Smooth muscle cell (in vitro differentiated cells): ENCODE data around the gene CACNA1C. TPM values are rescaled to one million over a fixed set of nuclear protein-coding genes. Genes with fewer than 3 reads are reported as not detected.

Source experiments
- DNase-seq: peaks from one replicate; lab custom pipeline; 2025; ENCODE audit not compliant: unreplicated experiment; lab: John Stamatoyannopoulos, UW
- H2AFZ ChIP-seq: fragments of 200-600 bp; sonication (generic); 2 replicates; pipeline ENCODE4 v1.6.0; 2016; ENCODE audit warnings: antibody characterized with exemption, low read depth, mild to moderate bottlenecking
- H3F3A ChIP-seq: fragments of 200-600 bp; sonication (generic); 2 replicates; pipeline ENCODE4 v1.6.0; 2017; ENCODE audit warnings: antibody characterized with exemption, low read depth
- H3K27ac ChIP-seq: fragments of 200-600 bp; sonication (generic); 2 replicates; pipeline ENCODE4 v1.5.1; 2016; ENCODE audit warnings: low read depth, mild to moderate bottlenecking
- H3K27me3 ChIP-seq: fragments of 200-600 bp; sonication (generic); 2 replicates; pipeline ENCODE4 v1.6.1; 2016; ENCODE audit warnings: low read depth, mild to moderate bottlenecking
- H3K36me3 ChIP-seq: fragments of 200-600 bp; sonication (generic); 2 replicates; pipeline ENCODE4 v1.5.1; 2016; ENCODE audit warnings: low read depth
- H3K4me1 ChIP-seq: fragments of 200-600 bp; sonication (generic); 2 replicates; pipeline ENCODE4 v1.5.1; 2016; ENCODE audit warnings: low read depth
- H3K4me2 ChIP-seq: fragments of 200-600 bp; sonication (generic); 2 replicates; pipeline ENCODE4 v1.6.0; 2016; ENCODE audit warnings: mild to moderate bottlenecking
- H3K4me3 ChIP-seq: fragments of 200-600 bp; sonication (generic); 2 replicates; pipeline ENCODE4 v1.5.1; 2016; ENCODE audit warnings: mild to moderate bottlenecking
- H3K79me2 ChIP-seq: fragments of 200-600 bp; sonication (generic); 2 replicates; pipeline ENCODE4 v1.6.0; 2016; ENCODE audit warnings: low read depth, mild to moderate bottlenecking
- H3K9ac ChIP-seq: fragments of 200-600 bp; sonication (generic); 2 replicates; pipeline ENCODE4 v1.6.0; 2016; ENCODE audit warnings: low read depth
- H3K9me3 ChIP-seq: fragments of 200-600 bp; sonication (generic); replicated peaks from 2 replicates; pipeline ENCODE4 v1.5.1; 2016; ENCODE audit warnings: low read depth
- H4K20me1 ChIP-seq: fragments of 200-600 bp; sonication (generic); 2 replicates; pipeline ENCODE4 v1.6.0; 2016; ENCODE audit warnings: low read depth
- WGBS: methylation state at CpG from one replicate; pipeline ENCODE4 v1.1.7; 2016; ENCODE audit warnings: low lambda C conversion rate; 5-methylcytosine and 5-hydroxymethylcytosine counted together
- polyA plus RNA-seq: library from polyadenylated mRNA; unstranded; fragments of >200 nt; fragmentation: Nextera tagmentation; extraction: Ambion mirVana; gene quantifications from 2 replicates; pipeline ENCODE4 v1.2.1, GENCODE V29; 2016
- total RNA-seq: library from RNA; depleted of rRNA; stranded (reverse); fragments of >200 nt; gene quantifications from 2 replicates; pipeline ENCODE4 v1.2.3, GENCODE V29; 2014
- TF ChIP-seq, protein P1 (sequence below): fragments of 200-600 bp; sonication (generic); IDR thresholded peaks from 2 replicates; pipeline ENCODE4 v1.5.1; 2017; ENCODE audit warnings: borderline replicate concordance, mild to moderate bottlenecking, antibody characterized with exemption; ENCODE audit not compliant: insufficient read depth, poor library complexity, severe bottlenecking

CACNA1C gene
- total and polyA plus RNA-seq, 2 experiments from 2014 or later: 1.6 to 4.5 TPM

- no peaks in the 10 kb centered on the region for H3K79me2 ChIP-seq
- H3K27me3 ChIP-seq: no peaks in the 10 kb centered on the region
- DNase-seq: no peak
- no peak overlapping the region for H3K27ac ChIP-seq
- H3K36me3 ChIP-seq: no peaks in the 10 kb centered on the region
- no peaks in the 10 kb centered on the region for H3K9me3 ChIP-seq
- H2AFZ ChIP-seq: no peak overlapping the region
- 98% methylated on average over 13 of the region's 13 CpGs for WGBS
- H3K4me2 ChIP-seq: no peak overlapping the region
- H3K4me3 ChIP-seq: no peak overlapping the region
- H3K9ac ChIP-seq: no peak overlapping the region
- no peaks in the 10 kb centered on the region for H3K4me1 ChIP-seq
- no peaks in the 10 kb centered on the region for H4K20me1 ChIP-seq
- H3F3A ChIP-seq: no peaks in the 10 kb centered on the region
- TF ChIP-seq, protein P1, sequence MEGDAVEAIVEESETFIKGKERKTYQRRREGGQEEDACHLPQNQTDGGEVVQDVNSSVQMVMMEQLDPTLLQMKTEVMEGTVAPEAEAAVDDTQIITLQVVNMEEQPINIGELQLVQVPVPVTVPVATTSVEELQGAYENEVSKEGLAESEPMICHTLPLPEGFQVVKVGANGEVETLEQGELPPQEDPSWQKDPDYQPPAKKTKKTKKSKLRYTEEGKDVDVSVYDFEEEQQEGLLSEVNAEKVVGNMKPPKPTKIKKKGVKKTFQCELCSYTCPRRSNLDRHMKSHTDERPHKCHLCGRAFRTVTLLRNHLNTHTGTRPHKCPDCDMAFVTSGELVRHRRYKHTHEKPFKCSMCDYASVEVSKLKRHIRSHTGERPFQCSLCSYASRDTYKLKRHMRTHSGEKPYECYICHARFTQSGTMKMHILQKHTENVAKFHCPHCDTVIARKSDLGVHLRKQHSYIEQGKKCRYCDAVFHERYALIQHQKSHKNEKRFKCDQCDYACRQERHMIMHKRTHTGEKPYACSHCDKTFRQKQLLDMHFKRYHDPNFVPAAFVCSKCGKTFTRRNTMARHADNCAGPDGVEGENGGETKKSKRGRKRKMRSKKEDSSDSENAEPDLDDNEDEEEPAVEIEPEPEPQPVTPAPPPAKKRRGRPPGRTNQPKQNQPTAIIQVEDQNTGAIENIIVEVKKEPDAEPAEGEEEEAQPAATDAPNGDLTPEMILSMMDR: no peak
Observed at GRCh38 chr12:2124466-2125023, 71.8 kb downstream of the CACNA1C start.

DNA sequence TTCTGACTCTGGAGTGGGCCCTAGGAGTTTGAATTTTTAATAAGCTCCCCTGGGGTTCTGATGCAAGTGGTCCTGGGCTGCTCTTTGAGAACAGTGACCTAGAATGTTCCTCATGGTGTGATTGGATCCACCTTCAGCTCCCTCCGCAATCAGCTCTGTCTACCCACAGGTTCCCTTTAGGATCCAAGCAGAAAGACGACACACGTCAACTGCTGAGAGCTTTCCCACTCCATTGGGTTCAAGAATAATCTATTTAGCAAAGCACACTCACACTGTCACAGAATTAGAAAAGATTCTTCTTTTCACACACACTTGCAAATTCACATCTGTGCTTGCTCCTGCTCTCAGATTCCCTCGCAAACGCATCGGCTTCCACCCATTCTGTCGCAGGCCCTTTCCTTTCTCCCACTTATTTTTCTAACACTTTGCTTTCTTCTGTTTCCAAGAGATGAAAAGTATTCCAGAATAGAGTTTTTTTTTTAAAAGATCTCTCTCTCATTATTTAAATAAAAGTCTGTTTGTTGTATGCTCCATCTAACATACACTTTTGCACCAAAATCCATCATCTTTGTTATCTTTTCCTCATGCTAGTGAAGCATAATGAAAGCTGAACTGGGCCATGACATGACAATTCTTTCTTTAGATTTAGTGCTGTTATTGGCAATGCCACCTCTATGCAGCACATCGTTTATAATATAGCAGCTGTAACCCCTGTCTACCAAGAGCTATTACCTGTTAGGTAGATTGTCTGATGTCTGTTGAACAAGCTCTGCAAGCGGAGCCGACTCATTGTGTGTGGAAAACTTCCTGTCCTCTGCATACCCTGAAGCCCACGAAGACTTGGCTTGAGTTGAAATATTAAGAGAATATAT, 73.1 kb downstream of the CACNA1C start:
- WGBS: 91% methylated on average over 11 of the region's 11 CpGs
- Histone ChIP-seq H3F3A (no peaks in the 10 kb centered on the region), H3K36me3 (no peaks in the 10 kb centered on the region), H3K27ac (no peak overlapping the region), H2AFZ (no peak overlapping the region), H3K9ac (no peak overlapping the region), H3K9me3 (no peaks in the 10 kb centered on the region), H3K27me3 (no peaks in the 10 kb centered on the region), H3K4me1 (no peaks in the 10 kb centered on the region), H3K79me2 (no peaks in the 10 kb centered on the region), H4K20me1 (no peaks in the 10 kb centered on the region), H3K4me3 (no peak overlapping the region), H3K4me2 (no peak overlapping the region)
- TF ChIP-seq, protein P1: no peak
- no peak for DNase-seq

GRCh38 chr12:2126676-2127406, 74.1 kb downstream of the CACNA1C start:
- Histone ChIP-seq H3K27me3 (no peaks in the 10 kb centered on the region), H3K9ac (no peak overlapping the region), H3K4me2 (no peak overlapping the region), H3K79me2 (no peaks in the 10 kb centered on the region), H3K36me3 (no peaks in the 10 kb centered on the region), H3K9me3 (no peaks in the 10 kb centered on the region), H3K27ac (no peak overlapping the region), H4K20me1 (no peaks in the 10 kb centered on the region), H3K4me3 (no peak overlapping the region), H3F3A (no peaks in the 10 kb centered on the region), H3K4me1 (no peaks in the 10 kb centered on the region), H2AFZ (no peak overlapping the region)
- TF ChIP-seq, protein P1: no peak
- 97% methylated on average over 8 of the region's 8 CpGs for WGBS
- DNase-seq: no peak
